HG03025 (cell line): ENCODE measurements around the gene ERMAP.
A peak's percentile ranks its signal among the peaks of the same experiment; 100 is the strongest.

ENCODE experiments used
- ATAC-seq: cut with Tn5 transposase; IDR thresholded peaks from one replicate; pipeline ENCODE4 v1.9.1; 2021; ENCODE audit warnings: mild to moderate bottlenecking, moderate library complexity; ENCODE audit not compliant: unreplicated experiment, low FRiP score

ERMAP gene

GRCh38 chr1:42816585-42817439, at the start of gene ERMAP, which contains the start of gene SVBP:
Gene ERMAP (plus strand): TSS chr1:42817122. CDS start chr1:42830449, 13,327 bp downstream.
Gene SVBP (minus strand): TSS chr1:42817397. CDS start chr1:42816544, 853 bp downstream.
- peak; percentile 76 for ATAC-seq

- ATAC-seq: peak; percentile 29
Observed at GRCh38 chr1:42767510-42768000, 49.4 kb upstream of the ERMAP start.

DNA sequence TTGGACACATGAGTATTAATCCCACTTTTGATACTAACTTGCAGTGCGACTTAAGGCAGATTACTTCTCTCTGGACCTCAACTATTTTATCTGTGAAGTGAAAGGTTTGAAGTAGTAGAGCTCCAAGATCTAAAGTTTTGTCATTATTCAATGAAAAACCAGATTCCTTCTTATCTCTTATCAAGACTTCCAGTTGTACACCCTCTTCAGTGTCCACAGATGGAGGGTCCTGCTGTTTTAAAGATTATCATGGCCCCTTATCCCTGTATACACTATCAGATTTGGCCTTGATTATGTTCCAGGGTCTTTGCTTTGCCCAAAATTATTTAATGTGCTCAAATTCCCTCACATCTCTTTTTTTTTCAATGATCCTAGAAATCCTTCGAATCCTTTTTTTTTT, 48.8 kb upstream of the ERMAP start:
- no peak for ATAC-seq

DNA sequence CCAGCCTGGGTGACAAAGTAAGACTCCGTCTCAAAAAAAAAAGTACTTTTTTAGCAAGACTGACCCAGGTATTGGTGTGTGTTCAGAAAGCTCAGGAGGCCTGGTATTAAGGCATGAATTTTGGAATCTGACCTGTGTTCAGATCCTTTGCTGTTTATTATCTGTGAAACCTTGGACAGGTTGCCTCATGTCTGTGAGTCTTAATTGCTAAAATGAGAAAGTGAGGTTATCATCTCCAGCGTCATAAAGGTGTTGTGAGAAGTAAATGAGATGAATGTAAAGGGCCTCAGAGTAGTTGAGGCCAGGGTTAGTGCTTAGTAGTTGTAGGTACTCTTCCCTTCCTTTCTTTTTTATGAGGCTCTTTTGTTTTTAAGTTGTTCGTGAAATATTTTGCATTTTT, 47.1 kb upstream of the ERMAP start:
- ATAC-seq: no peak

DNA sequence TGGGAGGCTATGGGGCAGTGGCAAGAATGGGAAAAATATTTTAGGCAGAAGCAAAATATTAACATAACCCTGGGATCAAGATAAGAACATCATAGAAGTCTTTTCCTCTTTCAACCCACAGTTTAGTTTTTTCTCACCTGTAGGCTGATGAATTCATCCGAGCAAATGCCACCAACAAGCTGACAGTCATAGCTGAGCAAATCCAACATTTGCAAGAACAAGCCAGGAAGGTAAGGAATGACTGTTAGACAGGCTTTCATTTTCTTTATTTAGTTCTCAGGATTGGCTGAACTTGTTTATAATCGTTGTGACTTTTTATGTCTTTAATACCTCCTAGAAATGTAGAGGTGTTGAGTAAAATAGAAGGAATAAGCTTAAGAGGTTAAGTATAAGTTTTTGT, 43.5 kb upstream of the ERMAP start:
- ATAC-seq: no peak

DNA sequence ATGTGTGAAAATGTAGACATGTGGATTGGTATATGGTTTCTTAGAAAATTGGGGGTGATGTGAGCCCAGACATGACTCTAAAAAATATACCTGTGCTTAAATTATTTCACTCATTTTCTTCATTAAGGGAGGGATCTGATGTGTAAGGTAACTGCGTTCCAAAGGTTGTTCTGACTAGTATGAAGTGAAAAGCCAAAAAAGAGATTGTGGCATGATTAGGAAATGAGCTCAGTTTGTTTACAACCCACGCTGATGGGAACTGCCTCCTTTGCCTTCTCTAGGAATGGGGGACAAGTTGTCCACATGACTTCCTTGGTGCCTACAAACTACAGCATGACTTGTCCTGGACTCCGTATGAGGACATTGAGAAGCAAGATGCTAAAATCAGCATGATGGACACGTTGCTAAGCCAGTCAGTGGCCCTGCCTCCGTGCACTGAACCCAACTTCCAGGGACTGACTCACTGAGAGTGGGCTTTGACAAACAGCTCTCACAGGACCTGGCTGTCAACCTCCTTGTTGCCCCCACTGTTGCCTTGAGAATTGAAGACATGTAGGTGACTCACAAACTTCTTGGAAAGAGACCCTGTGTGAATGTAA, 41.9 kb upstream of the ERMAP start:
- ATAC-seq: no peak

- no peak for ATAC-seq
Observed at GRCh38 chr1:42776502-42776901, 40.4 kb upstream of the ERMAP start.

DNA sequence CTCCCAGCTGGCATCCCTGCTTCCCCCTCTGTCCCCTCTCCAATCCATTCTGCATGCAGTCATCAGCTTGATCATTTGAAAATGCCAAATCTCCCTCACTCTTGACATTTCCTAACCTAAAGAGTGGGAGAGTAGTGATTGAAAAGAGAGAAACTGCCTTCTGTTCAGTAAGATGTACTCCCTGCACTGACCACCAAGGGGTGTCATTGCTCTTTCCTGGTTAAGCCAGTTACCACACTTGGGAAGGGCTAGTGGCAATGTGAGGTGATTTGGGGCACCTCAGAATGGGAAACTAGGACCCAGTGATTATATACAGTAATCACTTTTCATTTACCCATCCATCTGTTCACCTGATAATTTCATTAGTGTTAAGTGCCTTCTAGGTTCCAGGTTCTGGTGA, 39.1 kb upstream of the ERMAP start:
- ATAC-seq: no peak

DNA sequence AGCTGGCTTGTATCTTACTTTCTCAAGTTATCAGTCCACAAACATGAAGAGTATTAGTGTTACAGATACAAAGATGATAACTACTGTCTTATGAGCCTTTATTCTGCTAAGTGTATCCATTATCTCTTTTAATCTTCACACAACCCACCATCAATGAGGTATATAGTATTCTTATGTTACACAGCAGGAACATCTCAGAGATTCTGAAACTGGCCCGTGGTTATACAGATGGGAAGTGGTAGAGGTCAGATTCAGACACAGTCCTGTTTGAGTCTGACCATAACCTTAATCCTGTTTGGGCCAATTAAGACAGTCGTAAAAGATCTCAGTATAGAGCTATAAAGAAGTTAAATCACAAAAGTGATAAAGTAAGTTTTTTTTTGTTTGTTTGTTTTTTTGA, 37.2 kb upstream of the ERMAP start:
- ATAC-seq: no peak

DNA sequence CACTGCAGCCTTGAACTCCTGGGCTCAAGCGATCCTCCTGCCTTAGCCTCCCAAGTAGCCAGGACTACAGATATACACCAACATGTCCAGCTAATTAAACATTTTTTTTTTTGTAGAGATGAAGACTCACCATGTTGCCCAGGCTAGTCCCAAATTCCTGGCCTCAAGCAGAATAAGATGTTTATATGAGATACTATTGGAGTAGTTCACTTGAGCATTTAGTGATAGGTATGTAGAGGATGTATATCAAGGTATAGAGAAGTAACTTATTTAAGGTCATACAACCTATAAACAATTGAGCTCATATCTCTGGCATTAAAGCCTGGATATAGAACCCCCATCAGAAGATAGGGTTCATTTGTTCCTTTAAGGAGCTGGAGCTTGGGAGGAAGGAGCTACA, 36.7 kb upstream of the ERMAP start:
- ATAC-seq: no peak

DNA sequence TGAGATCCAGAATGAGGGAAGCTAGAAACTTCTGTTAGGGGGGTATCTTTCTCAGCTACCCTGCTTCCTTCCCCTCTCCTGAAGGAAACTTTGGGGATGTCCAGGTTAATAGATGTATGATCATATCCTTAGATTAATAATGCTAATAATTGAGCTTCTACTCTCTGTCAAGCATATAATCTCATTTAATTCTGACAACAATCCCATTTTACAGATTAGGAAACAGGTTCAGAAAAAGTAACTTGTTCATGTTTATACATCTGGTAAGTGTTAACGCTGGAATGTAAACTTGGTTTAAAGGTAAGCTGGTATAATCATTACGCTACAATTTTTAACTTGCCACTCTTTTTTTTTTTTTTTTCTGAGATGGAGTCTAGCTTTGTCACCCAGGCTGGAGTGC, 33.8 kb upstream of the ERMAP start:
- no peak for ATAC-seq

DNA sequence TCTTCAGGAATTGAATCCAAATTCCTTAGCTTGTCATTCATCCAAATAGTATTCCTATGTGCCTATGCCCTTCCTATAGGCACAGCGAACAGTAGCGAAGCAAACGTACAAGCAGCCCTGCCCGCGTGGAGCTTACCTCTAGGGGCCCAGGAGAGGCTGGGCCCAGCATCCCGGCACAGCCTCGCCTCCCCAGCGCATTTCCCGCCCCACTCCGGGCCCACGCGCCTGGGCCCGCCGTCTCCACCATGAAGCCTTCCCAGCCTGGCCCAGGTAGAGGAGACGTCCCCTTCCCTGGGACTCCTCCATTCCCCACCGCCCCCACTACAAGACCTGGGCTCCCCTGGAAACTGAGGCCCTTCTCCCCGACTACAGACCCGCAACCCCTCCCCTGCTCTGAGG, 32.4 kb upstream of the ERMAP start:
- ATAC-seq: no peak

DNA sequence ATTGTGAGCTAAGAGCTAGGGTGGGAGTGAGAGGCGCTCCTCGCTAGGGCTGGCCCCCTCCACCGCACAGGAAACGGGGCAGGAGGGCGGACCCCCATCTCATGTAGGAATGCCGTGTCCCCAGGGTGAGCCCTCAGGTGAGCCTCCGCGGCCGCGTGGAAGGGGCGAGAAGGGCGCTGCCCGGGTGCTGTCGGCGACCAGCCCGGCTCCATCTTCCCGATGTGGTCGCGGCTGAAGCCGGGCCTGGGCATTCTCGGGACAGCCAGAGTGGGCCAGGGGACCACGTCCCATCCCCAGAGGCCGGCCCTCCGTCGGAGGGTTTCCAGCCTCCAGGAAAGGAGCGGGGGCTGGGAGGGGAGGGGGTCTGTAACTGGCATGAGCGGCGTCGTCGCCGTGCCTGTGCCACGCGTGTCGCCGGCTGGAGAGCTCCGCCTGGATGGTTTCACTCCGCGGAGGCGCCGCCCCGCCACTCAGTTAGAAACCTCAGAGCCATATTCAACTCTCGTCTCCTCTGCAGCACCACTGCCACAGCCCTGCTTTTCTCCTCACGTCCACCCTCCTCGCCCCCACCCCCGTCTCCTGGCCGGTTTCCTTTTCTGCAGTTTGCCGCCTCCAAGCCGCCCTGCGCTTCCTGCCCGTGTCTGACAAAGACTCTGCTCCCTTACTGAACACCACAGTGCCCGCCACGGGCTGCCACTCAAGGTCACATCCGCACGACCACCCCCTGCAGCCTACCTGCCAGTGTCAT, 31.8 kb upstream of the ERMAP start, which contains the start of gene TMEM269:
Gene TMEM269, plus strand, starts transcription at position 46 of the 748 bp plus-strand sequence. CDS start 4,903 bp downstream, outside the sequence.
- no peak for ATAC-seq

GRCh38 chr1:42786097-42786496, 30.8 kb upstream of the ERMAP start:
- no peak for ATAC-seq

GRCh38 chr1:42788021-42788420, 28.9 kb upstream of the ERMAP start:
- no peak for ATAC-seq

GRCh38 chr1:42793824-42794223, 23.1 kb upstream of the ERMAP start:
- no peak for ATAC-seq

DNA sequence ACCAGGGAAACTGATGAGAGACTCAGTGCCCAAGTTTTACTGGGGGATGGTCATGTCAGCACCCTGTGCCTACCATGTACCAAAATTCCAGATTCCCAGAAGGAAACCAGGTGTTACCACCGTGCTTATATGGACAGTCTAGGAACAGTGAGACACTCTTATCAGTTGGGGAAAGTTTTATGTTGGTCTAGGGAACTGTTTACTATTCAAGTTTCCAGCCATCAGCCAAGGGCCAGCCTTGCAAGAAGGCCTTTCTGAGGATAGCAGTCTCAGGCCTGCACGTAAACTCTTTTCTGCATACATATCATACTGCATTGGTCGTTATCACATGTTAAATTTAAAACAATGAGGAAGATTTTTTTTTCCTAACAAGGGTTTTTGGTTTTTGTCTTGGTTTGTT, 19.5 kb upstream of the ERMAP start:
- no peak for ATAC-seq

GRCh38 chr1:42797979-42798378, 18.9 kb upstream of the ERMAP start:
- ATAC-seq: no peak

DNA sequence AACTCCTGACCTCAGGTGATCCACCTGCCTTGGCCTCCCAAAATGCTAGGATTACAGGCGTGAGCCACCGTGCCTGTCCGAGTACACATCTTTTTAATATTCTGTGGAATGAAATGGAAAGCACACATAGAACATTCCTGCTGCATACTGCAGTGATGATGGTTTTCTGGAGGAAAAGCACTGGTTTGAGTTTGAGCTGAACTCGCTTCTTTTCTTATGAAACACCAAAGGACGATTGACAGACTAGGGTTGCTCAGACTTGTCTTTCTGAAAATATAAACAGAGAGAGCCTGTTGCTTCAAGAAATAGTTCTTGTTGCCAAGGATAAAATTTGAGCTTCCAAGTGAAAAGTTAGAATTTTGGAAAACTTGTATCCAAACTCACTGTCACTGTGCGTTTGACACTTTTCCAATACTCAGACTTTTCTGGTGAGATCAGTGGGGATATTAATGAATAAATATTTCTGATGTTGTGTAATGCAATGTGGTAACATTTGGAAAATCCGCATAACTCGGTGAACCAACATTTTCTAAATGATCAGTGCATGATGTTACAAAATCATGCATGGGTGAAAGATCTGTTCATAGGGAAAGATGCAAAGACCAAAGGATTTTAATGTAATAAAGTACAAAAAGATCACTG, 15.0 kb upstream of the ERMAP start:
- no peak for ATAC-seq

DNA sequence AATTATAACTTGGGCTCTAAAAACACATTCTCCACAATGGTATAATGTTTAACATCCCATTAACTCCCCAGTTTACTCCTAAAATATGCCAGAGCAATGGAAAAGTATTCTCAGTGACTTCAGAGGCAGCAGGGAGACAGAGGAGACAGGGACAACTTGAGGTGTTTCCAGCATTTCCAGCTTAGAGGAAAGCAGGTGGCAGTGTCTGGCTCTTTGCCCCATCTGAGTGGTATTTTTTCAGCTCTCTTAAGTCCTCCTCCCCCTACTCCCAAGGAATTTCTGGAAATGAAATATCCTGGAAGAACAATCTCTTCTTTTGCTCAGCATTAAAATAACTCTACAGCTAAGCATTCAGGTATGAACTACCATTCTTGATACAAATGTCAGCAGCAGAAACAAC, 10.8 kb upstream of the ERMAP start:
- ATAC-seq: no peak

DNA sequence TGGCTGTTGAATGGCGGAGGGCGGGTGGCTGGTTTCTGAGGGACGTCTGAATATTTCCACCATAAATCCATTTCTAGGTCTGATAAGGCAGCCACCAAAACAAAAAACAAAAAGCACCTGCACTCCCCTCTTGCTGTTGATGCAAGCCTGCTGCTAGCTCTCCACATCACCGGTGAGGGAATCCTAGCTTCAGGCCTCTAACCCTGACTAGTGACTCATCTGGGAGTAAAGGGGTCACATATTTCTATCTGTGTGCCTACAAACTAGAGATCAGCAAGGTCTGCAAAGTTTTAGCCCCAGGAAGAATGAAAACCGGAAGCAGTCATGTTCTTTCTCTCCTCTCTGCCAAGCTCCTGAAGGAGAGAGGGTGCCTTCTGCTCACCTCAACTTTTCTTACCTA, 10.3 kb upstream of the ERMAP start:
- ATAC-seq: no peak
